ENCODE data around the gene FECH.
A peak's percentile ranks its signal among the peaks of the same experiment; 100 is the strongest.

Gene FECH

DNA sequence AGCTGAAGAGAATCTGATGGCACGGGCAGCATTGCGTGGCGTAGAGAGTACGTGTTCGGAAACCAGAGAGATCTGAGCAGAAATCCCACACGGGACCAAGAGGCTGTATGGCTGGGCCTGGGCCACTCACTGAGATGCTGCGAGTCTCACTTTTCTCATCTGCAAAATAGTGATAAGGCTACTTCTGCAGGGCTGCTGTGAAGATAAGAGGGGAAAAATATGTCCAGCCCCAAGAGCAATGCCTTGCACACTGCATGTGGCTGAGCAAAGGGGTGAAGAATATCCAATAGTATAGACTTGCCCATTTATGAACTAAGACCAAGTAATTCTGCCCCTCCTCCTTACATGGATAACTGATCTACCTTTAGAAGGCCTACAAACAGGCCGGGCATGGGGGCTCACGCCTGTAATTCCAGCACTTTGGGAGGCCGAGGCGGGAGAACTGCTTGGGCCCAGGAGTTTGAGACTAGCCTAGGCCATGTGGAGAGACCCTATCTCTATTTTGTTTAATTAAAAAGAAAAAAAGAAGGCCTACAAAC lies 3.1 kb downstream of the FECH start:
- TF ChIP-seq SPI1 (IDR thresholded peaks at IDR 0.05; ENCODE audit: low read depth, low read length), result no peak
- TF ChIP-seq TAF1 (IDR thresholded peaks at IDR 0.05; ENCODE audit: low read depth, low read length), result no peak
- no peak for TF ChIP-seq POLR2AphosphoS5 (IDR thresholded peaks at IDR 0.05; ENCODE audit: low read depth, low read length)
- TF ChIP-seq POU2F2 (IDR thresholded peaks at IDR 0.05; ENCODE audit: low read depth, low read length), result no peak
- no peak for TF ChIP-seq PAX5 (IDR thresholded peaks at IDR 0.05; ENCODE audit: insufficient read depth, low read length, severe bottlenecking)
- no peak for TF ChIP-seq POLR2A (IDR thresholded peaks at IDR 0.05; ENCODE audit: low read depth, low read length)
- no peak for FAIRE-seq
- DNase-seq (ENCODE audit: insufficient read length, low spot score), result no peak

DNA sequence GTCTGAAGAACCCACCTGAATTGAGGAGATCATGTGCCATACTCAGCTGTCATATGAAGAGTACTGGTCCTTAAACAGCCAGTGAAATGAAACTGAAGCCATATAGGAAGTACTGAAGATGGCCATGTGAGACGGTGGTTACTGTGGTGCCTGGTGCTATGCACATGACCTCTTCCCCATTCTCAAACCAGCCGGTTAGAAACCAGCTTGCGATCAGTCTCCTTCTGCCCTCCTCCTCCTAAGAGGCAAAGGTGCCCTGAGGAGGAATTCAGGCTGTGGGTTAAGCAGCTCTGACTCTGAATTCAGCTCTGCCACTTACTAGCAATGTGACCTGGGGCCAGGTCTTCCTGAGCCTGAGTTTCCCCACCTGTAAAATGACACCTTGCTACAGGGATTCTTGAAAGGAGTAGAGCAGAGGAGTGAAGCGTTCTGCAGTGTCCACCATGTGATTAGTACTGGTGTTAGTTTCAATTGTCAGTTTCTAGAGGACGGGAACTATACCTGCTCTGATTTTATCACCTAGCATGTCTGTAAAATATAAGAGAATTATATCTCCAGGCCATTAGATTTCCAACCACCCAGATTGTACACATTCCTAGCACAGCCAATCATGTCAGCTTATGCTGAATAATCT lies 5.1 kb downstream of the FECH start:
- FAIRE-seq (peak; percentile 96), DNase-seq (ENCODE audit: insufficient read length, low spot score) (peak; percentile 28)
- TF ChIP-seq POLR2AphosphoS5 (IDR thresholded peaks at IDR 0.05; ENCODE audit: low read depth, low read length) (no peak), SPI1 (IDR thresholded peaks at IDR 0.05; ENCODE audit: low read depth, low read length) (peak; percentile 35)

DNA sequence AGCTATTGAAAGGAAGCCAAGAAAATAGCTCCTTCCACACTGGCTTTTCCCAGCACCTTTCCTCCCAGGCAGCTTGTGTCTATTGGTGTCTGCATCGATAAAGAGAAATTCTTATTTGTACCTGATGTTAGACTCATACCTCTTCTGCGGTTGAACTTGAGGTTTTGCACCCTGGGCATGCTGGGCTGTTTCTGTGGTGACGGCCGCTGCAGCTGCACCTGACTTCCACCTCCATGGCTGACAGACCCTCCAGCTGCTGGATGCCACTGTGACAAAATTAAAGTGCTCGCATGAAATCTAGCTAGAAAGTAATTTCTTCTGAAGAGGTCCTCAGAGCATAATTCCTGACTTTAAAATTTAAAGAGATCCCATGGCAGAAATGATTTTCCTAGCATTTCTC lies 6.6 kb downstream of the FECH start:
- TF ChIP-seq PAX5 (IDR thresholded peaks at IDR 0.05; ENCODE audit: insufficient read depth, low read length, severe bottlenecking) (no peak), POLR2A (IDR thresholded peaks at IDR 0.05; ENCODE audit: low read depth, low read length) (no peak), POLR2AphosphoS5 (IDR thresholded peaks at IDR 0.05; ENCODE audit: low read depth, low read length) (no peak), POU2F2 (IDR thresholded peaks at IDR 0.05; ENCODE audit: low read depth, low read length) (no peak), TAF1 (IDR thresholded peaks at IDR 0.05; ENCODE audit: low read depth, low read length) (no peak), SPI1 (IDR thresholded peaks at IDR 0.05; ENCODE audit: low read depth, low read length) (no peak)
- peak; percentile 82 for FAIRE-seq

DNA sequence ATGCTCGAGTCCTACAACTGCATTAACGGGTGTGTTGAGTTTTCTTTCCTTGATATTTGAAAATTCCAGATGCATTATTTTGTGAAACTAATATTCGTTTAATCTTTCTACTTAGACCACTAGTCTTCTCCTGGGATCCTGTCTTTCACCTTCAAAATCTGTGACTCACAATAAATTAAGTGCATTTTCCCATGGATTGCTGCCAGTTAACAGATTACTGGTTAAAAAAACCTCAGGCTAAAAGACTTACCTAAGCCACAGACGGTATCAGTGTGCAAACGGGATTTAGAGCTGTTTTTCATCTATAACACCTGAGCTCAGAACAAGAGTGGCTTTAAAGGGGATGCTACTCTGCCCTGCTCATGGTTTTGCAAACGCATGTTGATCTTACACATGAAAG lies 10.2 kb downstream of the FECH start:
- FAIRE-seq (no peak), DNase-seq (ENCODE audit: insufficient read length, low spot score) (no peak)
- TF ChIP-seq TAF1 (IDR thresholded peaks at IDR 0.05; ENCODE audit: low read depth, low read length) (no peak), SPI1 (IDR thresholded peaks at IDR 0.05; ENCODE audit: low read depth, low read length) (no peak), PAX5 (IDR thresholded peaks at IDR 0.05; ENCODE audit: insufficient read depth, low read length, severe bottlenecking) (no peak), POU2F2 (IDR thresholded peaks at IDR 0.05; ENCODE audit: low read depth, low read length) (no peak), POLR2A (IDR thresholded peaks at IDR 0.05; ENCODE audit: low read depth, low read length) (no peak), POLR2AphosphoS5 (IDR thresholded peaks at IDR 0.05; ENCODE audit: low read depth, low read length) (no peak)

More for the DNA sequence above, 6.6 kb downstream of the FECH start:
- DNase-seq (ENCODE audit: insufficient read length, low spot score), result no peak

DNA sequence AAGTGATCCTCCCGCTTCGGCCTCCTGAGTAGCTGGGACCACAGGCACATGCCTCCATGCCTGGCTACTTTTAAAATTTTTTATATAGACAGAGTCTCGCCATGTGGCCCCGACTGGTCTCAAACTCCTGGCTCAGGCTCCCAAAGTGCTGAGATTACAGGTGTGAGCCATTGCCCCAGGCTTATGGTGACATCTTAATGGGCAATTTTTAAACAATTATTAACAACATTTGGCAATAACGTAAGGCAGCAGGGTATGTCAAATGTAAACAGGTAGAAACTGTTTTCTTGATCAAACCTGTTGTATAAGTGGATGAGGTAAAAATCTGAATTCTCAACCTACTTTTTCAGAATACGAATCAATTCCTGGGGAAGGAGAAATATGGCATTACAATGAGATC lies 11.0 kb downstream of the FECH start:
- no peak for DNase-seq (ENCODE audit: insufficient read length, low spot score)
- no peak for FAIRE-seq
- no peak for TF ChIP-seq SPI1 (IDR thresholded peaks at IDR 0.05; ENCODE audit: low read depth, low read length)
- no peak for TF ChIP-seq POLR2A (IDR thresholded peaks at IDR 0.05; ENCODE audit: low read depth, low read length)
- no peak for TF ChIP-seq TAF1 (IDR thresholded peaks at IDR 0.05; ENCODE audit: low read depth, low read length)
- TF ChIP-seq PAX5 (IDR thresholded peaks at IDR 0.05; ENCODE audit: insufficient read depth, low read length, severe bottlenecking), result no peak
- no peak for TF ChIP-seq POU2F2 (IDR thresholded peaks at IDR 0.05; ENCODE audit: low read depth, low read length)
- no peak for TF ChIP-seq POLR2AphosphoS5 (IDR thresholded peaks at IDR 0.05; ENCODE audit: low read depth, low read length)

DNA sequence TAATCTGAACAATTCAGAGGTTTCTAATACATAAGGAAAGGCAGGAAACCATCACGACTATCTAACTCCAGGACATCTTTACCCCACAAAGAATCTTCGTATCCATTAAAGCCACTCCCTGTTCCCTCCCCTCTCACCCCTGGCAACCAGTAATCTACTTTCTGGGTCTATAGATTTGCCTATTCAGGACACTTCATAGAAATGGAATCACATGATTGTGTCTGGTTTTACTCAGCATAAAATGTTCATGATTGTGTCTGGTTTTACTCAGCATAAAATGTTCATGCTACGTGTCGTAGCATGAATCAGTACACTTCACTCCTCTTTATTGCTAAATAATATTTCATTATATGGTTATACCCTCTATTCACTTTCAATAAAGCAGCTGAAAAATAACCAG lies 11.6 kb downstream of the FECH start:
- DNase-seq (ENCODE audit: insufficient read length, low spot score) (no peak), FAIRE-seq (no peak)
- no peak for TF ChIP-seq POLR2AphosphoS5 (IDR thresholded peaks at IDR 0.05; ENCODE audit: low read depth, low read length)
- TF ChIP-seq PAX5 (IDR thresholded peaks at IDR 0.05; ENCODE audit: insufficient read depth, low read length, severe bottlenecking), result no peak
- no peak for TF ChIP-seq POLR2A (IDR thresholded peaks at IDR 0.05; ENCODE audit: low read depth, low read length)
- TF ChIP-seq SPI1 (IDR thresholded peaks at IDR 0.05; ENCODE audit: low read depth, low read length), result no peak
- no peak for TF ChIP-seq POU2F2 (IDR thresholded peaks at IDR 0.05; ENCODE audit: low read depth, low read length)

DNA sequence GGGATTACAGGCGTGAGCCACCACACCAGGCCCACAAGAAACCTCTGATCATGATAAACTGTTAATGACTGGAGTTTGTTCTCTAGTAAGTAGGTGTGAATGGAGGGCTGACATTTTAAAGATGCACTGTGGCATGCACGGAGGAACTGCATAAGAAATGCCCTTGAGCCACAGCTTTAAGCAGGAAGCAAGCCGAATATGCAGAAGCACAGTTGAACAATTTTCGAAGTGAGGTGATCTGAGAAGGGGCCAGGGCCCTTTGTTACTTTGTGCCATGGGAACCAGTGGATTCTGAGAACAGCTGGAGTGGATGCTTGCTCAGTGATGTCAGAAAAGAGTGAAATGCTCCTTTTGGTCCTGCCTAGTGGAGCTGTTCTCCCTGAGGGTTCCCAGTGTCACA lies 16.3 kb downstream of the FECH start:
- TF ChIP-seq POLR2A (IDR thresholded peaks at IDR 0.05; ENCODE audit: low read depth, low read length) (no peak), POLR2AphosphoS5 (IDR thresholded peaks at IDR 0.05; ENCODE audit: low read depth, low read length) (no peak), PAX5 (IDR thresholded peaks at IDR 0.05; ENCODE audit: insufficient read depth, low read length, severe bottlenecking) (no peak), TAF1 (IDR thresholded peaks at IDR 0.05; ENCODE audit: low read depth, low read length) (no peak), SPI1 (IDR thresholded peaks at IDR 0.05; ENCODE audit: low read depth, low read length) (no peak), POU2F2 (IDR thresholded peaks at IDR 0.05; ENCODE audit: low read depth, low read length) (no peak)
- no peak for FAIRE-seq

DNA sequence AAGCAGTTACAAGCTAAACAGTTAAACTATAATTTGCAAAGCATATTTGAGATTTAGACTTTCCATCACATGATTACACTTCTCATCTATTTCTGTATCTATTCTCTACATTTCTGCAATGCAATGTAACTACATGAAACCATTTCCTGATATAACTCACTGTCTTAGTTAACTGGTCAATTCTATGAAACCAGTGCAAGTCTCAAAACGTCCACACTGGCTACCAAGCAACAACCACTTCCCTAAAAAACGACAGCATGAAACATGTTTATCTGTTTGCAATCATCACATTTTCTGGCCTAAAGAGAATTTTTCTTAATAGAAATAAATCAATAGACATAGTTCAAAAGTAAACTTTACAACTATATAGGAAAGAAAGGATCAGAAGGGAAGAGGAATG lies 17.4 kb downstream of the FECH start:
- FAIRE-seq (no peak), DNase-seq (ENCODE audit: insufficient read length, low spot score) (no peak)
- TF ChIP-seq SPI1 (IDR thresholded peaks at IDR 0.05; ENCODE audit: low read depth, low read length), result peak; percentile 83
- TF ChIP-seq TAF1 (IDR thresholded peaks at IDR 0.05; ENCODE audit: low read depth, low read length), result no peak

More for the DNA sequence above, 16.3 kb downstream of the FECH start:
- DNase-seq (ENCODE audit: insufficient read length, low spot score), result no peak

DNA sequence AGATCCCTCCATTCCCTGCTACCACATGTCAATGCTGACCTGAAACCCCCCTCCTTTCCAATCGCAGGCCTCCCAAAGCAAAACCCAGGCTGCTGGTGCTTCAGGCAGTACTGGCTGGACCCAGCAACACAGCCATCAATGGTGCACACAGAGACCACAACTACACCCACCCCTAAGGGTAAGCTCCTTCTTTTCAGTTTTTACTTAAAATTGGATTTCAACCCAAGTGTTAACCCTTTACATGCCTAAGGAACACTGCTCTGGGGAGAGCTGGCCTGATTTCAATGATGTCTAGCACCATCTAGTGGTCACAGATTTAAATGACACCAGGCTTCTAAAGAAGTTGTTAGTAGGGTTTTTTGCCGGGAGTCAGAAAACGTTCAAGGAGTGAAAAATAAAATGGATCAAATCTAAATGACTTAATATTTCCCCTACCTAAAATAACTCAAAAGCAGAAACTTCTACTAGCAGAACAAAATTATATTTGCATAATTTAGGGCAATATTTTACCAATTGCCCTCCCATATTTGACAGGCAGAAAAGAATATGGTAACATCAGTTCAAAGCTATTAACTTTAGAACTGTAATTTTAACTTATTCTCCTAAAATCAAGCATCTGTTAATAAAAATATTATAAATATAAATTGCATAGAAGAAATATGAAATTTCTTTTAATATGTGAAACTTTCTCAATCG lies 24.6 kb downstream of the FECH start:
- no peak for DNase-seq (ENCODE audit: insufficient read length, low spot score)
- FAIRE-seq, result peak; percentile 85
- no peak for TF ChIP-seq TAF1 (IDR thresholded peaks at IDR 0.05; ENCODE audit: low read depth, low read length)
- no peak for TF ChIP-seq PAX5 (IDR thresholded peaks at IDR 0.05; ENCODE audit: insufficient read depth, low read length, severe bottlenecking)
- TF ChIP-seq SPI1 (IDR thresholded peaks at IDR 0.05; ENCODE audit: low read depth, low read length), result no peak
- TF ChIP-seq POLR2A (IDR thresholded peaks at IDR 0.05; ENCODE audit: low read depth, low read length), result no peak
- no peak for TF ChIP-seq POLR2AphosphoS5 (IDR thresholded peaks at IDR 0.05; ENCODE audit: low read depth, low read length)
- no peak for TF ChIP-seq POU2F2 (IDR thresholded peaks at IDR 0.05; ENCODE audit: low read depth, low read length)

DNA sequence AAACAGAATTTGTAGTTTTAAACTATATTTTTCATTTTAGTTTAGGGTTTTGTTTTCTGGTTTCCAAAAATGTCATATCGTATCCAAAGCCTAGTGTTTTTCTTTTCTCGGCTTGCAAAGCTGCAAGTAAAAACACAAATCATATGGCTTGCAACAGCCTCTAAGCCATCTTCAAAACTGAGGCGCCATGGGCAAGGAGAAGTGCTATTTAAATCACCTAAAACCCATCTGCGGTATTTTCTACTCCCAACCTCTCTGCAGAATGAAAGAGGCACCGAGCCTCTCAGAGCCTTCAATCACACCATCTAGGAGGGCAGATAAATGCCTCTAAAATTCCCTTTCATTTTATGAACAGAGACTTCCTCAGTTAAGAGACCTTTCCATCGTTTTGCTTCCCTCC lies 25.2 kb downstream of the FECH start:
- no peak for TF ChIP-seq POLR2A (IDR thresholded peaks at IDR 0.05; ENCODE audit: low read depth, low read length)
- TF ChIP-seq SPI1 (IDR thresholded peaks at IDR 0.05; ENCODE audit: low read depth, low read length), result no peak
- TF ChIP-seq POLR2AphosphoS5 (IDR thresholded peaks at IDR 0.05; ENCODE audit: low read depth, low read length), result no peak
- no peak for DNase-seq (ENCODE audit: insufficient read length, low spot score)
- FAIRE-seq, result no peak
